Activated CD8-positive, alpha-beta memory T cell treated with anti-CD3 and anti-CD28 coated beads for 1 hour (primary cell): Measurements from ENCODE around the gene CFLAR.
A peak's percentile ranks its signal among the peaks of the same experiment; 100 is the strongest.
"Not testable (repeated sequence)": the region's sequence is repeated elsewhere in the genome, so short reads cannot be mapped to it uniquely, and the experiment has no call there.

Experiments
- DNase-seq, 2 donors: peaks; one replicate each; pipeline ENCODE4 v3.0.0-alpha.2; 2020; ENCODE audit warnings: low read depth in 1 of 2; ENCODE audit errors: extremely low read depth in 1 of 2

The CFLAR gene

DNA sequence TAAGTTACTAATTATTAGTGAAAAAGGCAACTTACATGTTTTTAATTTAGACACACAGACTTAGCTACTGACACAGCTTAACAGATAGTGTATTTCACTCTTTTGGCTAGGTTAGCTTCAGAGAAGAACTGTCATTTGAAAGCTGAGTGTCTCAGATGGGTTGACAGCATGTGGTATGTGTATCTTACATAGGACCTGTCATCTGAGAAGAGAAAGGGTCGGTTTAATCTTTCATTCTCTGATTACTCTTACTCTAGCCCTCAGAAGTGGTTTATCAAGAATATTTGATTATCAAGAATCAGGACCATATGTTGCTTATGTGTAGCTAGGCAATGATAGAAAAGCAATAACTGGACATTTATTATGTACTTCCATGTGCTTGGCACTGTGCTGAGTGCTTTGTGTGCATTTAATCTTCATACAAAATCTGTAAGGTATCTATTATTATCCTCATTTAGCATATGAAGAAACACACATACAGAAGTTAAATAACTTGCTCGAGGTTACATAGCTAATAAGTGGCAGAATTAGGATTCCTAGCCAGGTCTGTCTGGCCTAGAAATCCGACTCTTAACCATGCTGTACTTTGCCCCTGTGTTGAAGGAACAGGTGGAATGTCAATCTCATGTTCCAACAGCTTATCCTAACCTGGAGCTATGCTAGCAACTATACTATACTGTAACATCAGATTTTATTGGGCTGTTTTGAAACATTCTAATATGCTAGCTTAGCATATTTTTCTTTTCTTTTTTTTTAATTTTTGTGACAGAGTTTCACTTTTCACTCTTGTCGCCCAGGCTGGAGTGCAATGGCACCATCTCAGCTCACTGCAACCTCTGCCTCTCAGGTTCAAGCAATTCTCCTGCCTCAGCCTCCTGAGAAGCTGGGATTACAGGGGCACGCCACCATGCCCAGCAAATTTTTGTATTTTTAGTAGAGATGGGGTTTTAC lies 28.4 kb downstream of the CFLAR start:
- DNase-seq = no peak

DNA sequence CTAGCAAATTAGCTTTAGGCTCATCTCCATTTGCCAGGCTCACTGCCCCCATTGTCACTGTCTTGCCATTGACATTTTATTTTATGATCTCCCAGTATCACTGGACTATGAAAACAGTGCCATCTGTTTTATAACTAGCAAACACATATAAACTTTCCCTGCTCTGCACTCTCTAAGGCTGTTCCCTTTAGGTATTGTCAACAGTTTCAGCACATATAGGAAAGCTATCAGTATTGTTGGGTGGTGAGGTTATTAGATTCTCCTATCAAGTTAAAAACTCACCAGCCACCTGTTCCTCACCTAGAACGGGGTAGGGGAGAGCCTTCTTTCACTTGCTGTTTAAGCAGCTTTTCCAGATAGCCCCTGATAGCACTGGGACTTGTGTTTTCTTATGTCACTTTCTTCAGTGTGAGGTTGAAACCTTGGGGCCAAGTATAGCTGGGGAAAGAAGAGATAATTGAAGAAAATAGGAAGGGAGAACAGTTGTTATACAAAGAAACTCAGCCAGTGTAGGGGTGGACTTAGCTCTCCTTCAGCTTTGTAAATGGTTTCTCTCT lies 32.5 kb downstream of the CFLAR start:
- DNase-seq = no peak

DNA sequence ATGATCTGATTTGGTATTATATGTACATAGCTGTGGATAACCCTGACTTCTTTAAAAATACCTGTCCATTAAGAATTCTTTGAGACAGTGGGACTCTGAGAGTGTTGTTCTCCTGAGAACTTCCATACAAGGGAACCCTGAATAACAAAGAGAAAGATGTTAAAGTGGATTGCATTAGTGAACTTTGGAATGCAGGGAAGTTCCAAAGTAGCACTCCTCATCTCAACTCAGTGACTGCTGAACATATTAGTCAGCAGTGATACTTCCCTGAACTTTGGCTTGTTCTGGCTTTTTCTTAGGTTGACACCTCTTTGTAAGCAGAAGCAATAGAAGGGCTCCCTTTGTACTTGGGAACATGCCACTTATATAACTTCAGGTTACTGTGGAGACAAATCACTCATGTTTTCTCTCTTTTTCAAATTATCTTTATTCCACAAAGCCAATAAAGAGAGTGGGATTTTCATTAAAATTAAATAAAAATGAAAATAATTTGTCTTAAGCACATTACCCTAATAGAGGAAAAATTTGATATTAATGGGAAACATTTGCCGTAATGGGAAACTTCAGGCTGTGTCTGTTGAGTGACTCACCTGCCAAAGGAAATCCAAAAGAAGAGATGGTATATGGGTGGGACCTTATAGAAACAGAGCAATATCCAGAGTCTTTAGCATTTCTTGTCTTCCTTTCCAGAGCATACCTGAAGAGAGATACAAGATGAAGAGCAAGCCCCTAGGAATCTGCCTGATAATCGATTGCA lies 33.3 kb downstream of the CFLAR start:
- DNase-seq = no peak

DNA sequence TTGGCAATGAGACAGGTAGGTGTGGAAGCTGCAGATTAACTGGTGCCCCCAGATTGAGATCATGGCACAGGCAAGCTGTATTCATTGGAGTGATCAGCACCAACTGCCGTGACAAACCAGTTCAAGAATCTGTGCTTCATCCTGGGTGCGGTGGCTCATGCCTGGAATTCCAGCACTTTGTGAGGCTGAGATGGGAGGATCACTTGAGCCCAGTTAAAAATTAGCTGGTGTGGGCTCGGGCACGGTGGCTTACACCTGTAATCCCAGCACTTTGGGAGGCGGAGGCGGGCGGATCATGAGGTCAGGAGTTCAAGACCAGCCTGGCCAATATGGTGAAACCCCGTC lies 33.8 kb downstream of the CFLAR start:
- DNase-seq = not testable (repeated sequence)

DNA sequence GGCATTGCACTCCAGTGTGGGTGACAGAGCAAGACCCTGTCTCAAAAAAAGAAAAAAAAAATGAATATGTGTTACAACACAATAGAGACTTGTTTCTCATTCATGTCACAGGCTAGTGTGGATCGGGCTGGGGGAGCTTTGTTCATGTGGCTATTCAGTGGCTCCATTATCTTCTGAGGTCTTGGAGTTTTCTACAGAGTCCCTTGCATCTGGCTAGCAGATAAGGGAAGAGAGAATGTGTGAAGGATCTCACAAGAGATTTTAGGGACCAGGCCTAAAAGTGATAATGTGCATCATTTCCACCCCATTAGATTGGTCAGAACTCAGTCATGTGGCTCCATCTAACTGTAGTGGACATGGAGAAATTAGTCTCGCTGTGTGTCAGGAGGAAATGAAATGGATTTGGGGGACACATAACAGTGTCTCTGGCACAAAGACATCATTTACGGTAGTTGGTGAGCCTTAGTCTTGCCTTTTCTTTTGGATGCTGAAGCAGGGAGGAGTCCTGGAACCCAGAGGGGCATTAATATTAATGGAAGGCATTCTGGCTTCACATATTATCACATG lies 34.6 kb downstream of the CFLAR start:
- DNase-seq = no peak

DNA sequence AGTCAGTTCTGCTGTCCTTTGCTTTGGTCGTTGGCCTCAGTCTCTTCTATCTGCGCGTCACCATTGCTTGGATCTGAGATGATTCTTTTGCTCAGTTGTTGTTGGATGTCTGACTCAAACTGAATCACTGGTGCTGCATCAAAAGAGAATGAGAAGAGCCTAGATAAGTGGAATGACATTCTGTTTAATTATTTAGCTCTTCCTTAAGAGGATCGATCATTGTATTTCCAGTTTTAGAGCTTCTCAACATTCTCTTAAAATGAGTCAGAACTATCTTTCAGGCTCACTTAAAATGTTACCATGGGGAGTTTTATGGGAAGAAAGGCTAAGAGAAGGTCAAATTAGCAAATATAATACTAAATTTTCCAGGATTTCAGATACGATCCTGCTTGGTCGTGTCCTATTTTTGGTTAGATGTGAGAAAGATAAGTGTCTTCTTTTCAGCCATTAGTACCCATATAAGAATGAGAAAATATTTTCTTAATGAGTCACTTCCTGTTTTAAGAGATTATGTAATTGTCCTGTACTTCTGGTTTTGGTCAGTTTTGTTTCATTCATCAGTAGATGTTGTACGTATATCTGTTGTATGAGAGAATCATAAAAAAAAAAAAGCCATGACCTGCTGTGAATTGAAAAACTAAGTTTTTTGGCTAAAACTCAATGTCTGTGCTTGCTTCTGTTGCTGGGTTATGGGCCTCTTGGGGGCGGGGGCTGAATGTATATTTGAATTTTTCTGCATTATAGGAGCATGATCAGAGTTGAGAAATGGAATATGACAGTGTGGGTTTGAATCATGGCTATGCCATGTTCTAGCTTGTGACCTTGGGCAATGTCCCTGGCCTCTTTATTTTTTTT lies 35.4 kb downstream of the CFLAR start:
- DNase-seq = no peak

DNA sequence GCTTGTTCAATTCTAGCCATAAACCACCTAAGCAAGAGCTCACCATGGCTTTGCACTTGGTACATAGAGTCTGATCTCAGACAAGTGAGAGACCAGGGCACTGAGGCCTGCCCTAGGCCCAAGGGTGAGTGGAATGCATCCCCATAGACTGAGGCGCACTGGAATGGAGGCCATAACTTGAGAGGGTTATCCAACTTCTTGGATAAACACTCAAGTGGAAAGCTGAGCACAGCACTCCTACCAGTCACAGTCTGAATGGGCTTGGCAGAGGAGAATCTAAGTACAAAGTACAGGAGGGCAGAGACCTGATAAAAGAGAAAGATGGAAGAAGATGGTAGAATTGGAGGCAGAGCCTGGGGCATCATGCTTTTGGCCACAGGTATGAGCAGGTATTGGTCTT lies 36.6 kb downstream of the CFLAR start:
- DNase-seq = no peak

DNA sequence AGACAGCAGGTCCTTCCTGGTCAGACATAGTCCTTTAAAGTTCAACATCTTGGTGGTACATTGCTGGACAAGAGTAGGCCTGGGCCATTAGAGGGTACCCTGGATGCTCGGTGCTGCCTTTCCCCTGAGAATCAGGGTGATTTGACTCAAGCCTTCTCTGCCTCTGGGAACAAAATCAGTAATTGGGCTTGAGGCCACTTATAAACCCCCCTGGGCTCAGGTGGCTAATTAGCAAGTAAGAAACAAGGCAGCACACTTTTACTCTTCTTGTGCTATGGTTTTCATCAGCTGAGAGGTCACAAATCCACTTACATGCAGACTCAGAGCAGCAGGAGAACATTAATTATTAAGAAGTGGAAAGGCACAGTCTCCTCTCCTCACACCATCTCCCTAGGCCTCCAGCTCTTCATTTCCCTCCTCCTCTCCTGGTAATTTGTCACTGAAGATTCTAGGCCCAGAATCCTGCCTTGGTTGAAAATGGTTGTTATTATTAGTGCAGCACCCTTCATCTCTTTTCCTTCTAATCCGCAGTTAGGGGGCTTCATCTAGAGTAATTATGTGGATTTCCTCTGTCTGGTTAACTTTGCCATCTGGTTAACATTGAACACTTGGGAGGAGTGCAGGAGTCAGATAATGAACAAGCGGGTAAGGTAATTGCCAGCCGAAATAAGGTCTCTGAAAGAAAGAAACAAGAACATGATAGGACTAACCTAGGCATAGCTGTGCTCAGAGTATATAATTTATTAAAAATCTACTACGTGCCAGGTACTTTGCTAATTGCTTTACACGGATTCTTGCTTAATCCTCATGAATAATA lies 37.2 kb downstream of the CFLAR start:
- no peak for DNase-seq

DNA sequence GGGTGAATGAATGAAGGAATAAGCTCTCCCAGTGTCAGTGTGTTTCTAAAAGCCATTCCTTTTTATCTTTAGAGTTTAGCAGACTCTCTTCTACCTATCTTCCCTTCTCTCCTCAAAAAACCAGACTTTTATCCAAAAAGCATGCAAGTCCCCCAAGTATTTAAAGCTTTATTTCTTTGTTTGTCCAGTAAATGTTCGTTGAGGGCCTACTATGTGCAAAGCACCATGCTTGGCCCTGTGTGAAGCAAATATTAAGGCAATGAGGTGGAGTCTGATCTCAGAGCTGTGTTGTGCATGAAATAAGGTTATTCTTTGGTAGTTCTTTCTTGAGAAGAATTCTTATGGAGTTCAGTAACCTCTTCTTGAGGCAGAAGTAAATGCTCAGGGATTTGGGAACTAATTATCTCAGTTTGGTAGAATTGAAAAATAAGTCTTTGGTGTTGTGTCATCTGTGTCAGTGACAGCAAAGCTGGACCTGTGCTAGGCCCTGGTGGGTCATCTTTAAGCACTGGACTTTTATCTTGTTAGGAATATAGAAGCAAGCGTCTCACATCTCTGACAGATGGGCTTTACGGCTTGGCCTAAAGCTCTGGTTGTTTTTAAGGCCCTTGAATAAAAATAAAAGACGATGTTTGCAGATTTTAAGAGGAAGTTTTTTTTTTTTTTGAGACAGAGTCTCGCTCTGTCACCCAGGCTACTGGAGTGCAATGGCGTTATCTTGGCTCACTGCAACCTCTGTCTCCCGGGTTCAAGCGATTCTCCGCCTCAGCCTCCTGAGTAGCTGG lies 38.8 kb downstream of the CFLAR start:
- DNase-seq = no peak

DNA sequence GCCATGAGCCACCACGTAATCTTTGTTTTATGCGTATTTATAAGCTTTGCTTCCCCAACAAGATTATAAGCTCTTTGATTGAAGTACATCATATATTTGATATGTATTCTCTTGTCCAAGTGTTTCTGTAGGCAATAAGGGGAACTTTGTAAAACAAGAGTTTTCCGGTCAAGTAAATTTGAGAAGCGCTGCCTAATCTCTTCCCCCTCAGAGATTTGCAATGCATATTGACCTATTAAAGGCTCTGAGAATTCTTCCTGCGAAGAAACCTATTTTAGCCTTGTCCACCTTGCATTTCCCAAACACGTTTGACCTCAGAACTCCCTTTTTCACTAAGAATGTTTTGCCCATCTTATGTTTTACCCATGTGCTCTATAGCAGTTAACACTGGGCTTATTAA lies 40.1 kb downstream of the CFLAR start:
- DNase-seq = no peak

DNA sequence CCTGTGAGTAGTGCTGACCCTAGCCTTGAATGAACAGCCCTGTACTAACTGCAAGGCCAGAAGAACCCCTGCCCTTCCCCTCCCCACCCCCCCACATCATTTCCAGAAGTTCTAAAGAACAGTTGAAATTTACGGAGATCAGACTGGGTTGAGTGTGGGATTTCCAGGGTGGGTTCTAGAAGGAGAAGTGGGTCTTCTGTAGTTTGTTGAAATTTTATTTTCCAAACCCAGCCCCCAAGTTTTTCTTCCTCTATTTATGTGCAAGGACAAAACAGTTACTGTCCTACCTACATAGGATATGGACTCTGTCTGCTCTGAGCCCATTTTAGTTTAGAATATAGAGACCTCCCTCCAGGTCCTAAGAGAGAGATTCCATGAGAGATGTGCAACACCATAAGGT lies 40.7 kb downstream of the CFLAR start:
- no peak for DNase-seq

DNA sequence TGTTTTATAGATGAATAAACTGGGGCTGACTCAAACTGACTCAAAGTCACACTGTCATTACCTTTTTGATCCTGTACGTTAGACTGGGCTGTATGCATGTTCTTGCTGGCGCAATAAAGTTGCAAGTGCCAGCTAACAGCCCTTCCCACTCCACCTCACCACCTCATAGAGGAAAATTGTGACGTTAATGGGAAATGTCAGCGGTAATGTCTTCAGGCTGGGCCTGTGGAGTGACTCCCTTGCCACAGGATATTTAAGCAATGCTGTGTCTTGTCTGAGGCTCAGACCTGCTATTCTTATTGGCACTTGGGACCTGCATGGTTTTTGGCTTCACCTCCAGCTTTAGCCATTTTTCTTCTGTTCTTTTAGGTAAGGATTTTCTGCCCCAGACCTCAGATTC lies 41.7 kb downstream of the CFLAR start:
- DNase-seq = no peak

DNA sequence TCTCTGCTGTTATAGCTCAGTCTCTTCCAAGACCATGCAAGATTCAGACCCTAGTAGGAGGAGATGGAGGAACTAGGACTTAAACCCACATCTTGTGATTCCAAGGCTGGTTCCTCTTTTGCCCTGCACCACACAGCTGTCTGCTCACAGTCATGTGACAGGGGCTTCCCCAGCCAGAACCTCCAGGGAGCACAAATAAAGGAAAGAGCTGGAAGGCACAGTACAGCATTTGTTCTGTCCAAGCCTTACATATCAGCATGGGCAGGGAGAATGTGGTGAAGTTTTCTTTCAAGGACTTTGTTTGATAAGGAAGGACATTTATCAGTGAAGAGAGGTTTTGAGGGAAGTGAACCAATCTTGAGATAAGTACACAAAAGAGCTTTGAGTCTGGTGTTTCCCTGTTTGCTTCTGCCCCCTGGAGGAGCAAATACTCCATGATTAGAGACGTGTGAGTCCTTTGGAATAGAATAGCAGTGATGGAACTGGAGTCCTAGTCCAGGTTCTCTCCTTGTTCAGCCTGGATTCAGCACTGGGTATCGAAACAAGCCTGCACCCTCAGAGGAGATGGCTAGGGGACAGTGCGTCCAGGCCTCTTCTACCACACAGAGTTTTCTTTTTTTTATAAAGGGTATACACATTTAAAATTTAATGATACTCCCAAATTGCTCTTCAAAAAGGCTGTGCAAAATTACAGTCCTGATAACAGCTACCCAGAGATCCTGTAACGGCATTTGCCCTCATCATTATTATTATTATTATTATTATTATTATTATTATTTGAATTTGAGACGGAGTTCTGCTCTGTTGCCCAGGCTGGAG lies 42.4 kb downstream of the CFLAR start:
- peak in 1 of 2 donors; percentile 22 for DNase-seq

DNA sequence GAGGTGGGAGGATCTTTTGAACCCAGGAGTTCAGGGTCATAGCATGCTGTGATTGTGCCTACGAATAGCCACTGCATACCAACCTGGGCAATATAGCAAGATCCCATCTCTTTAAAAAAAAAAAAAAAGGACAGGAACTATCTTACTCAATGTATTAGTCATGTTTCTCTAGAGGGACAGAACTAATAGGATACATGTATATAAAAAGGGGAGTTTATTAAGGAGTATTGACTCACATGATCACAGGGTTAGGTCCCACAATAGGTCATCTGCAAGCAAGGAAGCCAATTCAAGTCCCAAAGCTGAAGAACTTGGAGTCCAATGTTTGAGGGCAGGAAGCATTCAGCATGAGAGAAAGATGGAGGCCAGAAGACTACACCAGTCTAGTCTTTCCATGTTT lies 48.2 kb downstream of the CFLAR start:
- no peak for DNase-seq

DNA sequence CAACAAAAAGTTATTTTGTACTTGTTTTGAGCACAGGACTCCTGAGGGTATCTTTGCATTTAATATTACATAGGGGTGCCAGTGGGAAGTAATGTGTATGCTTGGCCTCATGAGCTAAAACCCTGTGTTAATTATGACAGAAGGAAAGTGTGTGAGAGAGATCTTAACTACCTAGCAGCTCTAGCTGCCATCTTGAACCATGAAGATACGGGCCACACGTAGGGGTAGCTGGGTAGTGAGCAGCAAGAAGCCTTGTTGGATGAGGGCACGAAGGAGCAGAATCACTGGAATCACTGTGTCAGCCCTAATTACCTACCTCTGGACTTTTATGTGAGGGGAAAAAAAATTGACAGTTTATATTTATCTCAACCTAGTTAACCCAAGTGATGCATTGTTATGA lies 51.6 kb downstream of the CFLAR start:
- DNase-seq = no peak

DNA sequence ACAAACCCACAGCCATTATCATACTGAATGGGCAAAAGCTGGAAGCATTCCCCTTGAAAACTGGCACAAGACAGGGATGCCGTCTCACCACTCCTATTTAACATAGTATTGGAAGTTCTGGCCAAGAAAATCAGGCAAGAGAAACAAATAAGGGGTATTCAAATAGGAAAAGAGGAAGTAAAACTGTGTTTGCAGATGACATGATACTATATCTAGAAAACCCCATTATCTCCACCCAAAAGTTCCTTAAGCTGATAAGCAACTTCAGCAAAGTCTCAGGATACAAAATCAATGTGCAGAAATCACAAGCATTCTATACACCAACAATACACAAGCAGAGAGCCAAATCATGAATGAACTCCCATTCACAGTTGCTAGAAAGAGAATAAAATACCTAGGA lies 52.5 kb downstream of the CFLAR start:
- not testable (repeated sequence) for DNase-seq

DNA sequence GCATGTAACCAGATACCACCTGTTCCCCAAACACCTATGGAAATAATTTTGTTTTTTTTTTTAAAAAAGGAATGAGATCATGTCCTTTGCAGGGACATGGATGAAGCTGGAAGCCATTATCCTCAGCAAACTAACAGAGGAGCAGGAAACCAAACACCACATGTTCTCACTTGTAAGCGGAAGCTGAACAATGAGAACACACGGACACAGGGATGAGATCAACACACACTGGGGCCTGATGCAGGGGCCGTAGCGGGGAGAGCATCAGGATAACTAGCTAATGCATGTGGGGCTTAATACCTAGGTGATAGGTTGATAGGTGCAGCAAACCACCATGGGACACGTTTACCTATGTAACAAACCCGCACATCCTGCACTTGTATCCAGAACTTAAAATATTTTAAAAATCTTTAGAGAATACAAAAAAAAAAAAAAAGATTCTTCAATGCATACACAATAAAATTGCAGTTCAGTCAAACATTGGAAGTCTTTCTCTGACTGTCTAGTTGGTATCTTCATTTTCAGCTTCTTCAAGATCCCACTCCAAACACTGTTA lies 55.4 kb downstream of the CFLAR start:
- no peak for DNase-seq

DNA sequence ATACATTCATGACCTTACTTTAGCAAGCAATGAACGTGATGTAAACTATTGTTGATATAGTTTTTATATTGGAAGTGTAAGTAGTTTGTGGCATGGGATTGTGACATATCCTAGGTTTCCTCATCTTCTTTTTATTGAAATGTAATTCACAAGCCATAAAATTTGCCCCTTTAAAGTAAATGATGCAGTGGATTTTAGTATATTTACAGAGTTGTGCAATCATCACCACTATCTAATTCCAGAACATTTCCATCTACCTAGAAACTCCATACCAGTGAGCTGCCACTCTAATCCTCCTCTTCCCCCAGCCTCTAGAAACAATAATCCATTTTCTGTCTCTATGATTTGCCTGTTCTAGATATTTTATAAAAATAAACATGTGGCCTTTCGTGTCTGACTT lies 56.3 kb downstream of the CFLAR start:
- no peak for DNase-seq
